A673 (cell line): ENCODE measurements around the gene LRRC8D. TPM values are rescaled to one million over a fixed set of nuclear protein-coding genes. Genes with fewer than 3 reads are reported as not detected.

ENCODE experiments used
- BruUV-seq: library from RNA; stranded (reverse); fragments of 400-500 nt; replicated peaks from 2 replicates; lab custom pipeline; 2021; lab: Mats Ljungman, UMichigan
- CTCF ChIA-PET: fragments of 300-600 bp; sonication (Branson Sonifier 250); formaldehyde crosslinking; loops from one replicate; lab custom pipeline; 2022; ENCODE audit warnings: antibody characterized with exemption; lab: Charles Lee
- POLR2A ChIA-PET: fragments of 300-600 bp; sonication (Branson Sonifier 250); formaldehyde crosslinking; loops from one replicate; lab custom pipeline; 2022; ENCODE audit warnings: antibody characterized with exemption; ENCODE audit not compliant: low non-redundant PET; lab: Charles Lee
- DNase-seq: peaks from one replicate; pipeline ENCODE4 v3.0.0-alpha.2; 2015; ENCODE audit warnings: low spot score
- H3K27ac ChIP-seq: fragments of 200-600 bp; sonication (generic); 2 replicates; pipeline ENCODE4 v1.5.1; 2016; ENCODE audit warnings: mixed run types, low read depth, mild to moderate bottlenecking, mixed read lengths, antibody characterized with exemption, low read length; ENCODE audit not compliant: poor library complexity, severe bottlenecking
- H3K27me3 ChIP-seq: fragments of 200-600 bp; sonication (generic); replicated peaks from 2 replicates; pipeline ENCODE4 v1.6.1; 2017; ENCODE audit warnings: mixed run types, low read depth, mild to moderate bottlenecking, mixed read lengths, antibody characterized with exemption, low read length; ENCODE audit not compliant: insufficient read depth, poor library complexity
- H3K36me3 ChIP-seq: fragments of 200-600 bp; sonication (generic); 2 replicates; pipeline ENCODE4 v1.6.1; 2016; ENCODE audit warnings: mixed run types, mild to moderate bottlenecking, mixed read lengths, antibody characterized with exemption, low read length; ENCODE audit not compliant: insufficient read depth, poor library complexity, severe bottlenecking
- H3K4me1 ChIP-seq: fragments of 200-600 bp; sonication (generic); 2 replicates; pipeline ENCODE4 v1.6.1; 2017; ENCODE audit warnings: mixed run types, mild to moderate bottlenecking, mixed read lengths, antibody characterized with exemption, low read length; ENCODE audit not compliant: insufficient read depth, poor library complexity, severe bottlenecking
- H3K4me3 ChIP-seq: fragments of 200-600 bp; sonication (generic); 2 replicates; pipeline ENCODE4 v1.5.1; 2016; ENCODE audit warnings: low read depth, mixed run types, mild to moderate bottlenecking, mixed read lengths, low read length; ENCODE audit not compliant: poor library complexity, severe bottlenecking
- H3K9me3 ChIP-seq: fragments of 200-600 bp; sonication (generic); 2 replicates; pipeline ENCODE4 v1.6.1; 2016; ENCODE audit warnings: mixed run types, low read depth, mild to moderate bottlenecking, mixed read lengths, antibody characterized with exemption, low read length; ENCODE audit not compliant: poor library complexity, severe bottlenecking
- EZH2 ChIP-seq: fragments of 200-600 bp; sonication (generic); IDR thresholded peaks from 2 replicates; pipeline ENCODE4 v1.6.1; 2017; ENCODE audit warnings: borderline replicate concordance, low read depth, mild to moderate bottlenecking, mixed read lengths, antibody characterized with exemption, low read length; ENCODE audit not compliant: poor library complexity, severe bottlenecking
- intact Hi-C: fragments of 100-400 bp; cut with micrococcal nuclease; formaldehyde crosslinking; loops from one replicate; pipeline ENCODE4 v1.10.0; 2022; ENCODE audit not compliant: unreplicated experiment
- total RNA-seq: library from RNA; stranded (reverse); gene quantifications from 2 replicates; pipeline ENCODE4 v1.2.3, GENCODE V29; 2021
- TF ChIP-seq, protein P1 (sequence below): fragments of 300-800, 200-600 bp; sonication (generic); conservative IDR thresholded peaks from 2 replicates; pipeline ENCODE4 v1.5.1; 2017; ENCODE audit warnings: low read depth, mild to moderate bottlenecking, antibody characterized with exemption, low read length, moderate library complexity, mixed read lengths

Gene LRRC8D
- total RNA-seq, 1 experiment from 2014 or later, result 59.4 TPM

DNA sequence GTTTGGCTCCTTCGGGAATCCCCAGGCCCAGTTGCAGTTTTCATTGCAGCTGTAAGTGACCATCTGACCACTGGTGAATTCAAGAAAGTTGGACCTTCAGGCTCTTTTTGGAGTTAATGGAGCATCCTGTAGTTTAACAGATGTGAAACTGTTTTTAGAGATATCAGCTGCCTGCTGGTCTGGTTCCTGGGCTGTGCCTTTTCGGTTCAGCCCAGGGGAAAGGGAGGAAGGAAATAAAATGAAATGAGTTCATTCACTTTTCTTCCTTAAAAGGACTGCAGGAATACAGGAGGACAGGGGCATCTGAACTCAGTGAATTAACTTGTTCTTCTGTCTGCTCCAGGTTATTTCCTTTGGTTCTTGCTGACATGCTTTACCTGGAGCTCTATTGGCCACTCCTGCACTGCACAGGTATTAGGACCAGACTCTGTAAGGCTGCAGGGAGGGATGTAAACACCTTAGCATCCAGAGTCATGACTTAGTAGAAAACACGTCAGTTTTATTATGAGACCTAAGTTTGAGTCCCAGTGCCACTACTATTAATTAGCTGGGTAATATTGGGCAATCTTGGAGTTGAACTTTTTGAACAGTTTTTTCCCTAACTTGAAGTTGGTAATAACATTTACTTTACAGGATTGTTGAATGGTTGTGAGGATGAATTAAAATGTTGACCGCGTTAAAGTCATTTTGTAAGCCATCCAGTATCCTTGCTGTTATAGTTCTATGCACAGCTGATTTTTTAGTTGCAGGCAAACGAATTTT lies 83.6 kb downstream of the LRRC8D start:
- H3K27me3 ChIP-seq, result no peaks in the 10 kb centered on the region
- H3K4me3 ChIP-seq, result no peak overlapping the region
- DNase-seq, result no peak
- TF ChIP-seq, protein P1, sequence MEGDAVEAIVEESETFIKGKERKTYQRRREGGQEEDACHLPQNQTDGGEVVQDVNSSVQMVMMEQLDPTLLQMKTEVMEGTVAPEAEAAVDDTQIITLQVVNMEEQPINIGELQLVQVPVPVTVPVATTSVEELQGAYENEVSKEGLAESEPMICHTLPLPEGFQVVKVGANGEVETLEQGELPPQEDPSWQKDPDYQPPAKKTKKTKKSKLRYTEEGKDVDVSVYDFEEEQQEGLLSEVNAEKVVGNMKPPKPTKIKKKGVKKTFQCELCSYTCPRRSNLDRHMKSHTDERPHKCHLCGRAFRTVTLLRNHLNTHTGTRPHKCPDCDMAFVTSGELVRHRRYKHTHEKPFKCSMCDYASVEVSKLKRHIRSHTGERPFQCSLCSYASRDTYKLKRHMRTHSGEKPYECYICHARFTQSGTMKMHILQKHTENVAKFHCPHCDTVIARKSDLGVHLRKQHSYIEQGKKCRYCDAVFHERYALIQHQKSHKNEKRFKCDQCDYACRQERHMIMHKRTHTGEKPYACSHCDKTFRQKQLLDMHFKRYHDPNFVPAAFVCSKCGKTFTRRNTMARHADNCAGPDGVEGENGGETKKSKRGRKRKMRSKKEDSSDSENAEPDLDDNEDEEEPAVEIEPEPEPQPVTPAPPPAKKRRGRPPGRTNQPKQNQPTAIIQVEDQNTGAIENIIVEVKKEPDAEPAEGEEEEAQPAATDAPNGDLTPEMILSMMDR, result no peak
- no peak for TF ChIP-seq EZH2
- H3K9me3 ChIP-seq, result no peaks in the 10 kb centered on the region
- H3K4me1 ChIP-seq, result peaks cover 80% of the 10 kb centered on the region
- ChIA-PET CTCF (no interaction called here), POLR2A (interaction anchor here (0.6 to 0.7 kb wide), 3 partner anchors 63 to 1245 kb away, joined by 3 to 9 read pairs (median 4); no protein-coding TSS in a partner anchor)
- no TSS peak for BruUV-seq
- peak overlapping the region; percentile 92 for H3K27ac ChIP-seq
- intact Hi-C loops, result no loop called here
- no peaks in the 10 kb centered on the region for H3K36me3 ChIP-seq

DNA sequence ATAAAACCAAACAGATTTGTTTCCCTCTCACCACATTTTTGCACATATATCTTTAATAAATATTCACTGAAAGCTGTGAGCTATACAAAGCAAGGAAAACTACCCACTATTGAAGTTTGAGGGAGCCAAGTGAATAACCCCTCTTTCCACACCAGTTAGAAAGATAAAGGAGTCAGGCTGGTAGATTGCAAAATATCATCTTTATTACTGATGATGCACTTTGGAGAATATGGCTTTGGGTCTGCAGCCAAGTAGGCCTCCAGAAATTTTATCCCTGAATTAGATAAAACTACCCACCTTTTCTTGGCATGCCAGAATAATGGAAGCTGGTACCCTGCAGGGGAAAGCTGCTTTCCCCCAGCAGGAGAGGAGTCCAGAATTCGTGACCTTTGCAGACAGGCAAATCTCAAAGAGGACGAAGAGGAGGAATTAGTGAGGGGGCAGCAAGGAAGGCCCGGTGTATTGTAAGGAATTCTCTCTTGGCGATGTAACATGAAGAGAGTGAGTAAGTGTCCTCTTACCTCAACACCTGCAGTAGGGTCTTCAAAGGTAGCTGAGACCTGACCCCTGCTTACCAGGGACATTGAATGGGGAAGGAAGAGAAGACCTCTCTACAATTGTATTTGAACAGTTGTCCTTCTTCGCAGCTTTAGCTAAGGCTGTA lies 84.7 kb downstream of the LRRC8D start:
- H3K27me3 ChIP-seq, result no peaks in the 10 kb centered on the region
- H3K4me3 ChIP-seq, result no peak overlapping the region
- no peak for TF ChIP-seq EZH2
- TF ChIP-seq, protein P1, result no peak
- ChIA-PET POLR2A (interaction anchor here (0.6 kb wide), 1 partner anchor 64 kb away, joined by 9 read pairs; no protein-coding TSS in a partner anchor), CTCF (no interaction called here)
- intact Hi-C loops, result loop anchor here (5.0 kb wide), 3 partner anchors 63 to 162 kb away; partner anchors contain the start of gene LRRC8D
- H3K36me3 ChIP-seq, result no peaks in the 10 kb centered on the region
- BruUV-seq, result no TSS peak
- peaks cover 80% of the 10 kb centered on the region for H3K4me1 ChIP-seq
- no peak for DNase-seq
- peak overlapping the region; percentile 92 for H3K27ac ChIP-seq
- H3K9me3 ChIP-seq, result no peaks in the 10 kb centered on the region

DNA sequence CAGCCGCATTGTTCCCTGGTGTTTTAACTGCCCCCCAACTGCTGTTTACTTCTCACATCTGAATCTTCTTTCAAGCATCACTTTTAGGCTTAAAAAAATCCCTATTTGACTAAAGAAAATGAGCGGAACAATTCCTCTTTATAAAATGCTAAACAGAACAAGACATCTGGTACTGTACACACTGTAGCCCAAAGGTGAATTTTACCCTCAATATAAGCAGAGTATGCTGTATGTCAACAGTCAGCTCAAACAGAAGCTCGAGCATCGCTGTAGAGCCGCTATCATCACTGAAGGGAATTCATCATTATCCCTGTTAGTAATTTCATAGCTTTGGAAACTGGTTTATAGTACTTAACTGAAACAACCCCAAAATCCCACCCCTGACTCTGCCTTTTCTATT lies 85.3 kb downstream of the LRRC8D start:
- POLR2A ChIA-PET, result no interaction called here
- Histone ChIP-seq H3K36me3 (no peaks in the 10 kb centered on the region), H3K9me3 (no peaks in the 10 kb centered on the region), H3K4me1 (peaks cover 80% of the 10 kb centered on the region), H3K27me3 (no peaks in the 10 kb centered on the region), H3K27ac (peak overlapping the region; percentile 92), H3K4me3 (no peak overlapping the region)
- intact Hi-C loops, result loop anchor here (5.0 kb wide), 3 partner anchors 64 to 161 kb away; partner anchors contain the start of gene LRRC8D
- CTCF ChIA-PET, result no interaction called here
- TSS peak; percentile 21 for BruUV-seq
- TF ChIP-seq EZH2, result no peak
- TF ChIP-seq, protein P1, result no peak
- no peak for DNase-seq
